SK-N-SH (cell line): ENCODE data around the gene NOTCH2. TPM values are rescaled to one million over a fixed set of nuclear protein-coding genes. Genes with fewer than 3 reads are reported as not detected.

ENCODE experiments used
- CTCF ChIA-PET: fragments of 300-600, 350-600 bp; formaldehyde crosslinking; extraction: SDS; loops from one replicate; lab custom pipeline; 2021; lab: Yijun Ruan, JAX
- POLR2A ChIA-PET: fragments of 350-600 bp; sonication (Branson Sonifier 250); formaldehyde crosslinking; extraction: SDS; loops from one replicate; lab custom pipeline; 2020; ENCODE audit warnings: antibody characterized with exemption, inconsistent platforms; lab: Yijun Ruan, JAX
- DNase-seq: peaks from one replicate; pipeline ENCODE4 v3.0.0; 2012
- H2AFZ ChIP-seq: fragments of 200-600 bp; sonication (generic); 2 replicates; pipeline ENCODE4 v1.8.1; 2016; ENCODE audit warnings: antibody characterized with exemption, mild to moderate bottlenecking, low read depth
- H3F3A ChIP-seq: fragments of 200-600 bp; sonication (generic); replicated peaks from 2 replicates; pipeline ENCODE3; 2016; ENCODE audit warnings: antibody characterized with exemption, mild to moderate bottlenecking; ENCODE audit not compliant: insufficient read depth
- H3K27ac ChIP-seq, 2 experiments: fragments of 200-500 bp in 1 of 2; fragments of 200-600 bp in 1 of 2; sonication (Bioruptor generic) in 1 of 2; sonication (generic), shearing (Covaris generic) in 1 of 2; 2 replicates each; pipeline versions ENCODE4 v1.5.1 to v1.6.1; 2014 to 2016; ENCODE audit warnings: low read depth in 2 of 2, inconsistent platforms in 1 of 2, low read length in 1 of 2, mild to moderate bottlenecking in 1 of 2, mixed read lengths in 1 of 2
- H3K27me3 ChIP-seq: fragments of 200-600 bp; sonication (generic), shearing (Covaris generic); 2 replicates; pipeline ENCODE4 v1.6.1; 2016; ENCODE audit warnings: mixed run types; ENCODE audit not compliant: insufficient read depth
- H3K36me3 ChIP-seq, 2 experiments: fragments of 200-500 bp in 1 of 2; fragments of 200-600 bp in 1 of 2; sonication (Bioruptor generic) in 1 of 2; sonication (generic) in 1 of 2; replicated peaks in 1 of 2; 2 replicates each; pipeline versions ENCODE3 to v1.5.1; 2014 to 2016; ENCODE audit warnings: low read length in 1 of 2, mild to moderate bottlenecking in 1 of 2; ENCODE audit not compliant: insufficient read depth in 2 of 2, control insufficient read depth in 1 of 2
- H3K4me1 ChIP-seq, 2 experiments: fragments of 200-500 bp in 1 of 2; fragments of 200-600 bp in 1 of 2; sonication (Bioruptor generic) in 1 of 2; sonication (generic), shearing (Covaris generic) in 1 of 2; 2 replicates each; pipeline versions ENCODE4 v1.5.1 to v1.6.1; 2014 to 2016; ENCODE audit warnings: low read depth in 1 of 2, low read length in 1 of 2, mixed run types in 1 of 2; ENCODE audit not compliant: insufficient read depth in 2 of 2, control insufficient read depth in 1 of 2
- H3K4me2 ChIP-seq: fragments of 200-600 bp; sonication (generic), shearing (Covaris generic); 2 replicates; pipeline ENCODE4 v1.6.1; 2017; ENCODE audit warnings: mixed run types
- H3K4me3 ChIP-seq, 2 experiments: fragments of 200-500 bp in 1 of 2; fragments of 200-600 bp in 1 of 2; sonication (Bioruptor generic) in 1 of 2; sonication (generic), shearing (Covaris generic) in 1 of 2; 2 replicates each; pipeline versions ENCODE4 v1.5.1 to v1.8.1; 2014 to 2016; ENCODE audit warnings: low read depth in 2 of 2, inconsistent platforms in 1 of 2, low read length in 1 of 2, mild to moderate bottlenecking in 1 of 2, mixed read lengths in 1 of 2, moderate library complexity in 1 of 2
- H3K79me2 ChIP-seq: fragments of 200-600 bp; sonication (generic); 2 replicates; pipeline ENCODE4 v1.8.1; 2017; ENCODE audit warnings: mild to moderate bottlenecking; ENCODE audit not compliant: insufficient read depth
- H3K9ac ChIP-seq: fragments of 200-600 bp; sonication (generic); 2 replicates; pipeline ENCODE4 v1.6.1; 2017; ENCODE audit warnings: mixed run types
- H3K9me2 ChIP-seq: fragments of 200-600 bp; sonication (generic); 2 replicates; pipeline ENCODE4 v1.6.1; 2017; ENCODE audit warnings: mixed run types
- H3K9me3 ChIP-seq: fragments of 200-600 bp; sonication (generic); 2 replicates; pipeline ENCODE4 v1.6.1; 2017; ENCODE audit warnings: mixed run types, mild to moderate bottlenecking, moderate library complexity
- H4K20me1 ChIP-seq: fragments of 200-600 bp; sonication (generic); 2 replicates; pipeline ENCODE4 v1.6.1; 2017; ENCODE audit warnings: mild to moderate bottlenecking, mixed run types; ENCODE audit not compliant: insufficient read depth
- CHD2 ChIP-seq: fragments of 150-350 bp; IDR thresholded peaks from 2 replicates; pipeline ENCODE4 v1.6.1; 2018; ENCODE audit warnings: low read length; ENCODE audit not compliant: partially characterized antibody
- ELF1 ChIP-seq: IDR thresholded peaks from 2 replicates; pipeline ENCODE4 v1.4.0; 2012
- FOSL2 ChIP-seq: IDR thresholded peaks from 2 replicates; pipeline ENCODE4 v1.4.0; 2012; ENCODE audit warnings: low read depth, mild to moderate bottlenecking, moderate library complexity, borderline replicate concordance
- FOXJ3 ChIP-seq: sonication (generic); formaldehyde crosslinking; IDR thresholded peaks from 2 replicates; pipeline ENCODE4 v1.5.1; 2020; ENCODE audit warnings: mild to moderate bottlenecking, missing genetic modification reagents
- FOXM1 ChIP-seq: IDR thresholded peaks from 2 replicates; pipeline ENCODE4 v1.4.0; 2012; ENCODE audit warnings: low read depth, mild to moderate bottlenecking
- GABPA ChIP-seq: IDR thresholded peaks from 2 replicates; pipeline ENCODE4 v1.4.0; 2012; ENCODE audit warnings: low read depth, mild to moderate bottlenecking
- GATA2 ChIP-seq: sonication (generic); formaldehyde crosslinking; IDR thresholded peaks from 2 replicates; pipeline ENCODE4 v1.5.0; 2020; ENCODE audit warnings: mild to moderate bottlenecking, missing genetic modification reagents
- MEF2A ChIP-seq: IDR thresholded peaks from 2 replicates; pipeline ENCODE4 v1.4.0; 2012; ENCODE audit warnings: low read depth, borderline replicate concordance
- MXI1 ChIP-seq: IDR thresholded peaks from 2 replicates; pipeline ENCODE4 v1.6.1; 2012; ENCODE audit warnings: mild to moderate bottlenecking, low read depth, low read length, improper control_type of control experiment
- NFIC ChIP-seq: IDR thresholded peaks from 2 replicates; pipeline ENCODE4 v1.4.0; 2012; ENCODE audit warnings: borderline replicate concordance
- SIN3A ChIP-seq: IDR thresholded peaks from 2 replicates; pipeline ENCODE4 v1.6.1; 2012; ENCODE audit warnings: low read depth, mild to moderate bottlenecking, low read length, moderate library complexity, borderline replicate concordance
- SMC3 ChIP-seq: IDR thresholded peaks from 2 replicates; pipeline ENCODE4 v1.6.1; 2012; ENCODE audit warnings: low read depth, low read length, improper control_type of control experiment
- TAF1 ChIP-seq: IDR thresholded peaks from 2 replicates; pipeline ENCODE4 v1.6.1; 2012; ENCODE audit warnings: low read depth, mild to moderate bottlenecking, low read length, moderate library complexity, borderline replicate concordance
- TCF12 ChIP-seq: IDR thresholded peaks from 2 replicates; pipeline ENCODE4 v1.4.0; 2012
- YY1 ChIP-seq: IDR thresholded peaks from 2 replicates; pipeline ENCODE4 v1.4.0; 2012; ENCODE audit warnings: low read depth, mild to moderate bottlenecking
- WGBS: methylation state at CpG from one replicate; pipeline ENCODE4 v1.1.6; 2017; ENCODE audit warnings: low lambda C conversion rate; 5-methylcytosine and 5-hydroxymethylcytosine counted together
- polyA plus RNA-seq, 3 experiments: library from polyadenylated mRNA; depleted of rRNA; stranded (reverse); fragments of >200 nt; gene quantifications; 2 replicates each; pipeline ENCODE4 v1.2.3, GENCODE V29; 2012
- TF ChIP-seq, protein P1 (sequence below): fragments of 200-600 bp; sonication (generic); IDR thresholded peaks from 2 replicates; pipeline ENCODE4 v1.6.1; 2017; ENCODE audit warnings: antibody characterized with exemption, mild to moderate bottlenecking, moderate library complexity
- TF ChIP-seq, protein P2 (sequence below): IDR thresholded peaks from 2 replicates; pipeline ENCODE4; 2012
- TF ChIP-seq, protein P3 (sequence below): fragments of 150-350 bp; IDR thresholded peaks from 2 replicates; pipeline ENCODE4 v1.6.1; 2017; ENCODE audit warnings: antibody characterized with exemption, low read length, low read depth, borderline replicate concordance
- TF ChIP-seq, protein P4 (sequence below): IDR thresholded peaks from 2 replicates; pipeline ENCODE4 v1.4.0; 2012; ENCODE audit warnings: low read depth, borderline replicate concordance

NOTCH2 gene
- polyA plus RNA-seq, 1 of the 3 experiments (the other 2 are of a cell fraction): 23.0 TPM

DNA sequence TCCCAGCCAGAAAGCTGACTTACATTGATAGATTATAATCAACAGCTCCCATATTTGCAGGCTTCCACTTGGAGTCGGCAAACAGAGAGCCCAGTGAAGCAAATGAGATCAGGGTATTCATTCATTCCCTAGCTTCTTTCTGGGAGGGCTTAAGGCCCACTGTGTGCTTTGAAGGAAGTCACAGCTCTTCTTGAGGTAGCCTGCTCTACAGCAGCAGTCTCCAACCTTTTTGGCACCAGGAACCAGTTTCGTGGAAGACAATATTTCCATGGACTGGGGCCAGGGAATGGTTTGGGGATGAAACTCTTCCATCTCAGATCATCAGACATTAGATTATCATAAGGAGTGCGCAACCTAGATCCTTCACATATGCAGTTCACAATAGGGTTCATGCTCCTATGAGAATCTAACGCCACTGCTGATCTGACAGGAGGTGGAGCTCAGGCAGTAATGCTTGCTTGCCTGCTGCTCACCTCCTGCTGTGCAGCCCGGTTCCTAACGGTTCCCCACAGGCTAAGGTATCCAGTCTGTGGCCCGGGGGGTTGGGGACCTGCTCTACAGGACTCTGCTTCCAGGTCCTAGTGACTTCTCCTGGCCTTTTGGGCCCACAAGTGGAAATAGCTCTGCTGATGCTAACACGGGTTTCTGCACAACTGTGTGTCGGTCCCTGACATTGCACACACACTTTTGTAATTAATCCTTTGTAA is 159.4 kb downstream of the NOTCH2 start:
- H3K4me1 ChIP-seq: no peaks in the 10 kb centered on the region
- H3K9ac ChIP-seq: no peak overlapping the region

DNA sequence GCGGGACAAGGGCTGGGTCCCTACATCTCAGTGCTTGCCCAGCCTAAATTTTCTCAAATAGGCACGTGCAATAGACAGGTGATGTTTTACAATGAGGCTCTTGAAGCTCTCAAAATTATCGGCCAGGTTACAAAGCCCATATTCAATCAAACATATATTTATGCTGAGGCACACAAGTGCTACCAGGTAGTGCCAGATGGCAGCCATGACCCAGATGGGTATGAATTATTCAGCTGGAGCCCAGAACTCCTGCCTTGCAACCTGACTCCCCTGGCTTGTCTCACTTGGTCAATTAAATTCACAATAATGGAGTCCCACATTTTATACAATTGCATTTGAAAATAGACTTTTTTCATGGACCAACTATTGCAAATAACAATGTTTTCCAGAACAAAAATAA is 160.8 kb downstream of the NOTCH2 start:
- H3K27ac ChIP-seq: no peak overlapping the region
- no peaks in the 10 kb centered on the region for H3K27me3 ChIP-seq
- no peak for DNase-seq
- H3K36me3 ChIP-seq: peaks cover 2 to 33% of the 10 kb centered on the region in 2 experiments
- no peaks in the 10 kb centered on the region for H3K4me1 ChIP-seq
- H3K9me3 ChIP-seq: 0 out of 2 replicates have a peak, but pooled peaks cover 7% of the 10 kb centered on the region
- H3K4me2 ChIP-seq: no peak overlapping the region
- H3K9me2 ChIP-seq: no peaks in the 10 kb centered on the region
- CTCF ChIA-PET: interaction anchor here (1.0 kb wide), 1 partner anchor 23 kb away, joined by 3 read pairs; no protein-coding TSS in a partner anchor
- peaks cover 18% of the 10 kb centered on the region for H3F3A ChIP-seq
- WGBS: 63% methylated on average over 3 of the region's 3 CpGs
- no peak overlapping the region for H2AFZ ChIP-seq
- H3K9ac ChIP-seq: no peak overlapping the region
- POLR2A ChIA-PET: no interaction called here
- H4K20me1 ChIP-seq: no peaks in the 10 kb centered on the region
- H3K4me3 ChIP-seq: no peak overlapping the region
- 0 out of 2 replicates have a peak, but pooled peaks cover 5% of the 10 kb centered on the region for H3K79me2 ChIP-seq
- TF ChIP-seq TCF12 (no peak), FOSL2 (no peak), CHD2 (no peak), GATA2 (CRISPR knock-in tag) (no peak), TAF1 (no peak), GABPA (no peak), ELF1 (no peak), YY1 (no peak), MXI1 (no peak), FOXM1 (no peak), SMC3 (no peak), FOXJ3 (CRISPR knock-in tag) (no peak), NFIC (no peak), SIN3A (no peak), MEF2A (no peak)
- TF ChIP-seq, protein P1, sequence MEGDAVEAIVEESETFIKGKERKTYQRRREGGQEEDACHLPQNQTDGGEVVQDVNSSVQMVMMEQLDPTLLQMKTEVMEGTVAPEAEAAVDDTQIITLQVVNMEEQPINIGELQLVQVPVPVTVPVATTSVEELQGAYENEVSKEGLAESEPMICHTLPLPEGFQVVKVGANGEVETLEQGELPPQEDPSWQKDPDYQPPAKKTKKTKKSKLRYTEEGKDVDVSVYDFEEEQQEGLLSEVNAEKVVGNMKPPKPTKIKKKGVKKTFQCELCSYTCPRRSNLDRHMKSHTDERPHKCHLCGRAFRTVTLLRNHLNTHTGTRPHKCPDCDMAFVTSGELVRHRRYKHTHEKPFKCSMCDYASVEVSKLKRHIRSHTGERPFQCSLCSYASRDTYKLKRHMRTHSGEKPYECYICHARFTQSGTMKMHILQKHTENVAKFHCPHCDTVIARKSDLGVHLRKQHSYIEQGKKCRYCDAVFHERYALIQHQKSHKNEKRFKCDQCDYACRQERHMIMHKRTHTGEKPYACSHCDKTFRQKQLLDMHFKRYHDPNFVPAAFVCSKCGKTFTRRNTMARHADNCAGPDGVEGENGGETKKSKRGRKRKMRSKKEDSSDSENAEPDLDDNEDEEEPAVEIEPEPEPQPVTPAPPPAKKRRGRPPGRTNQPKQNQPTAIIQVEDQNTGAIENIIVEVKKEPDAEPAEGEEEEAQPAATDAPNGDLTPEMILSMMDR: no peak
- TF ChIP-seq, protein P2, sequence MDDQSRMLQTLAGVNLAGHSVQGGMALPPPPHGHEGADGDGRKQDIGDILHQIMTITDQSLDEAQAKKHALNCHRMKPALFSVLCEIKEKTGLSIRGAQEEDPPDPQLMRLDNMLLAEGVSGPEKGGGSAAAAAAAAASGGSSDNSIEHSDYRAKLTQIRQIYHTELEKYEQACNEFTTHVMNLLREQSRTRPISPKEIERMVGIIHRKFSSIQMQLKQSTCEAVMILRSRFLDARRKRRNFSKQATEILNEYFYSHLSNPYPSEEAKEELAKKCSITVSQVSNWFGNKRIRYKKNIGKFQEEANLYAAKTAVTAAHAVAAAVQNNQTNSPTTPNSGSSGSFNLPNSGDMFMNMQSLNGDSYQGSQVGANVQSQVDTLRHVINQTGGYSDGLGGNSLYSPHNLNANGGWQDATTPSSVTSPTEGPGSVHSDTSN: no peak

More for the DNA sequence above, 159.4 kb downstream of the NOTCH2 start:
- no peak for DNase-seq
- H3F3A ChIP-seq: peaks cover 18% of the 10 kb centered on the region
- no peaks in the 10 kb centered on the region for H3K27me3 ChIP-seq
- H3K79me2 ChIP-seq: 0 out of 2 replicates have a peak, but pooled peaks cover 5% of the 10 kb centered on the region
- whole genome bisulfite sequencing: 83% methylated on average over 3 of the region's 9 CpGs
- H3K36me3 ChIP-seq: peaks cover 14 to 47% of the 10 kb centered on the region in 2 experiments
- no peak overlapping the region for H3K4me2 ChIP-seq
- CTCF ChIA-PET: interaction anchor here (1.2 to 2.3 kb wide), 2 partner anchors 40 to 101 kb away, joined by 3 to 9 read pairs; no protein-coding TSS in a partner anchor
- H2AFZ ChIP-seq: no peak overlapping the region
- 0 out of 2 replicates have a peak, but pooled peaks cover 4% of the 10 kb centered on the region for H3K9me3 ChIP-seq
- no peak overlapping the region for H3K4me3 ChIP-seq
- TF ChIP-seq GABPA (no peak), MEF2A (no peak), GATA2 (CRISPR knock-in tag) (no peak), FOXJ3 (CRISPR knock-in tag) (no peak)
- TF ChIP-seq, protein P3, sequence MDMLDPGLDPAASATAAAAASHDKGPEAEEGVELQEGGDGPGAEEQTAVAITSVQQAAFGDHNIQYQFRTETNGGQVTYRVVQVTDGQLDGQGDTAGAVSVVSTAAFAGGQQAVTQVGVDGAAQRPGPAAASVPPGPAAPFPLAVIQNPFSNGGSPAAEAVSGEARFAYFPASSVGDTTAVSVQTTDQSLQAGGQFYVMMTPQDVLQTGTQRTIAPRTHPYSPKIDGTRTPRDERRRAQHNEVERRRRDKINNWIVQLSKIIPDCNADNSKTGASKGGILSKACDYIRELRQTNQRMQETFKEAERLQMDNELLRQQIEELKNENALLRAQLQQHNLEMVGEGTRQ: no peak
- TF ChIP-seq, protein P4, sequence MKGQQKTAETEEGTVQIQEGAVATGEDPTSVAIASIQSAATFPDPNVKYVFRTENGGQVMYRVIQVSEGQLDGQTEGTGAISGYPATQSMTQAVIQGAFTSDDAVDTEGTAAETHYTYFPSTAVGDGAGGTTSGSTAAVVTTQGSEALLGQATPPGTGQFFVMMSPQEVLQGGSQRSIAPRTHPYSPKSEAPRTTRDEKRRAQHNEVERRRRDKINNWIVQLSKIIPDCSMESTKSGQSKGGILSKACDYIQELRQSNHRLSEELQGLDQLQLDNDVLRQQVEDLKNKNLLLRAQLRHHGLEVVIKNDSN: no peak
- H3K27ac ChIP-seq: no peak overlapping the region
- H4K20me1 ChIP-seq: no peaks in the 10 kb centered on the region
- POLR2A ChIA-PET: no interaction called here
- H3K9me2 ChIP-seq: no peaks in the 10 kb centered on the region
